Measurements from ENCODE around the gene CXCL17.

The CXCL17 gene

GRCh38 chr19:42397263-42398166 is 45.2 kb downstream of the CXCL17 start:
- no peak for DNase-seq (ENCODE audit: low read depth)

- DNase-seq (ENCODE audit: low read depth): peak; percentile 99
Measured at GRCh38 chr19:42396381-42397262, 46.1 kb downstream of the CXCL17 start.

GRCh38 chr19:42394751-42395150 is 48.0 kb downstream of the CXCL17 start:
- DNase-seq (ENCODE audit: low read depth): no peak

GRCh38 chr19:42392165-42392564 is 50.6 kb downstream of the CXCL17 start:
- no peak for DNase-seq (ENCODE audit: low read depth)

GRCh38 chr19:42389899-42390298 is 52.8 kb downstream of the CXCL17 start, which contains the start of gene CNFN:
Gene CNFN, minus strand, starts transcription at chr19:42390297. Its CDS starts 1,260 bp downstream, at chr19:42389037.
- DNase-seq (ENCODE audit: low read depth): no peak

GRCh38 chr19:42388851-42389489 is 53.8 kb downstream of the CXCL17 start:
- no peak for DNase-seq (ENCODE audit: low read depth)

- peak; percentile 36 for DNase-seq (ENCODE audit: low read depth)
Measured at GRCh38 chr19:42386974-42387707, 55.6 kb downstream of the CXCL17 start.

GRCh38 chr19:42380155-42380554 is 62.6 kb downstream of the CXCL17 start:
- no peak for DNase-seq (ENCODE audit: low read depth)

All from iris pigment epithelial cell (primary cell).